Peyer's patch (tissue), 4 donors: ENCODE results near the gene CPA5. TPM values are rescaled to one million over a fixed set of nuclear protein-coding genes. Genes with fewer than 3 reads are reported as not detected.

Experiments used
- DNase-seq, 3 donors: peaks; one replicate each; pipeline ENCODE4 v3.0.0-alpha.2; 2017 to 2019
- H3K27ac ChIP-seq, 4 donors: fragments of 200-600 bp; sonication (generic); one replicate each; pipeline ENCODE4 v1.5.1; 2016 to 2019
- H3K27me3 ChIP-seq, 2 donors: fragments of 200-600 bp; sonication (generic); one replicate each; pipeline ENCODE4 v1.5.1; 2019
- H3K36me3 ChIP-seq, 3 donors: fragments of 200-600 bp; sonication (generic); one replicate each; pipeline ENCODE4 v1.5.1; 2016 to 2019
- H3K4me1 ChIP-seq, 4 donors: fragments of 200-600 bp; sonication (generic); one replicate each; pipeline ENCODE4 v1.5.1; 2016 to 2019
- H3K4me3 ChIP-seq, 4 donors: fragments of 200-600 bp; sonication (generic); 1 replicate in 3 of 4; 2 replicates in 1 of 4; pipeline ENCODE4 v1.5.1; 2016 to 2019; ENCODE audit warnings: mild to moderate bottlenecking in 1 of 4
- H3K9me3 ChIP-seq, 4 donors: fragments of 200-600 bp; sonication (generic); one replicate each; pipeline ENCODE4 v1.5.1; 2016 to 2019; ENCODE audit warnings: mild to moderate bottlenecking in 1 of 4
- CTCF ChIP-seq, 6 experiments: fragments of 450-650 bp in 4 of 6; fragments of 200-600 bp in 2 of 6; sonication (generic) in 1 of 6; IDR thresholded peaks; one replicate each; pipeline ENCODE4 v1.5.1; 2017 to 2019; ENCODE audit warnings: antibody characterized with exemption in 6 of 6, mild to moderate bottlenecking in 3 of 6, moderate library complexity in 1 of 6
- POLR2A ChIP-seq, 2 donors: fragments of 450-650 bp; IDR thresholded peaks; one replicate each; pipeline ENCODE4 v1.5.1; 2017; ENCODE audit warnings: antibody characterized with exemption in 2 of 2, mild to moderate bottlenecking in 2 of 2, moderate library complexity in 2 of 2
- total RNA-seq, 4 donors: library from RNA; depleted of rRNA; stranded (reverse); fragments of >200 nt; gene quantifications; one replicate each; pipeline ENCODE4 v1.1.0, GENCODE V29; 2016

The CPA5 gene
- total RNA-seq, 4 donors from 2014 or later = not detected

DNA sequence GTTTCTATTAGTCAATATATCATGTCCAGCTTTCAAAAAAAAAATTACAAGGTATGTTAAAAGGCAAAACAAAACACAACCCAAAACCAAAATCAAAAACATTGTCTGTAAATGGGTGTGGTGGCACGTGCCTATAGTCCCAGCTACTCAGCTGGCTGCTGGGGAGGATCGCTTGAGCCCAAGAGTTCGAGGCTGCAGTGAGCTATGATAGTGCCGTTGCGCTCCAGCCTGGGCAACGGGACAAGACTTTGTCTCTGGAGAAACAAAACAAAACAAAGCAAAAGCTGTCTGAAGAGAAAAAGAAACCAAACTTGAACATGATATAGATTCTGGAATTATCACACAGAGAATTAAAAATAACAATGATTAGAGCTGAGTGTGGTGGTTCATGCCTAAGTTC is 10.3 kb upstream of the CPA5 start:
- no peak overlapping the region for H3K27ac ChIP-seq
- no peak for DNase-seq

GRCh38 chr7:130337410-130337971 is 7.1 kb upstream of the CPA5 start:
- H3K9me3 ChIP-seq = no peaks in the 10 kb centered on the region
- H3K27me3 ChIP-seq = no peaks in the 10 kb centered on the region
- H3K27ac ChIP-seq = no peak overlapping the region
- H3K4me3 ChIP-seq = no peak overlapping the region
- H3K36me3 ChIP-seq = no peaks in the 10 kb centered on the region
- no peak for DNase-seq
- TF ChIP-seq CTCF (IDR thresholded peaks at IDR 0.05) = no peak
- TF ChIP-seq POLR2A (IDR thresholded peaks at IDR 0.05) = no peak
- no peaks in the 10 kb centered on the region for H3K4me1 ChIP-seq

More for the DNA sequence above, 10.3 kb upstream of the CPA5 start:
- TF ChIP-seq POLR2A (IDR thresholded peaks at IDR 0.05) = no peak
- no peaks in the 10 kb centered on the region for H3K9me3 ChIP-seq
- no peaks in the 10 kb centered on the region for H3K27me3 ChIP-seq
- H3K4me1 ChIP-seq = no peaks in the 10 kb centered on the region
- no peak overlapping the region for H3K4me3 ChIP-seq
- no peaks in the 10 kb centered on the region for H3K36me3 ChIP-seq

DNA sequence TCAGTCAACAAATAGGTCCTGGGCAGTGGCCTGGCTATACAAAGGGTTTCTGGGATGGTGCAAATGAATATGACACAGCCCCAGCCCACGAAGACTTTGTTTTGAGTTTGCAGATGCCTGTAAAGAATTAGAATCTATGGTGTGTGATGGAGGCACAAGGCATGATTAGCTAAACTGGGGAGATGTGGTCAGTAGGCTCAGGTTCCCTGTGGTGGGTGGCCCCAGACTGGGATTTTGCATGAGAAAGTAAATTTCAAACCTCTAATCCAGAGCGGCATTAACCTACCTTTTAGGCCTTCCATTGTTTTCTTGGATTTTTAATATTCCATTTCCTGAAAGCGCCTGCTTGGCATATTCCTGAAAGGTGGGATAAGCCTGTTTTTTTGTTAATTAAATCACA is 6.4 kb upstream of the CPA5 start:
- Histone ChIP-seq H3K36me3 (no peaks in the 10 kb centered on the region), H3K4me1 (no peaks in the 10 kb centered on the region), H3K9me3 (no peaks in the 10 kb centered on the region), H3K4me3 (no peak overlapping the region), H3K27me3 (no peaks in the 10 kb centered on the region), H3K27ac (no peak overlapping the region)
- DNase-seq = no peak
- TF ChIP-seq POLR2A (IDR thresholded peaks at IDR 0.05) (no peak), CTCF (IDR thresholded peaks at IDR 0.05) (no peak)

GRCh38 chr7:130341882-130342281 is 2.7 kb upstream of the CPA5 start:
- no peak overlapping the region for H3K27ac ChIP-seq
- H3K36me3 ChIP-seq = no peaks in the 10 kb centered on the region
- no peak for DNase-seq
- no peaks in the 10 kb centered on the region for H3K27me3 ChIP-seq
- no peaks in the 10 kb centered on the region for H3K9me3 ChIP-seq
- H3K4me1 ChIP-seq = no peaks in the 10 kb centered on the region
- H3K4me3 ChIP-seq = no peak overlapping the region
- no peak for TF ChIP-seq POLR2A (IDR thresholded peaks at IDR 0.05)
- no peak for TF ChIP-seq CTCF (IDR thresholded peaks at IDR 0.05)

GRCh38 chr7:130342701-130343380 is 1.8 kb upstream of the CPA5 start:
- no peaks in the 10 kb centered on the region for H3K9me3 ChIP-seq
- H3K36me3 ChIP-seq = no peaks in the 10 kb centered on the region
- H3K27ac ChIP-seq = no peak overlapping the region
- TF ChIP-seq CTCF (IDR thresholded peaks at IDR 0.05) = no peak
- no peak for TF ChIP-seq POLR2A (IDR thresholded peaks at IDR 0.05)
- DNase-seq = no peak
- H3K4me1 ChIP-seq = no peaks in the 10 kb centered on the region
- H3K4me3 ChIP-seq = no peak overlapping the region
- H3K27me3 ChIP-seq = no peaks in the 10 kb centered on the region

DNA sequence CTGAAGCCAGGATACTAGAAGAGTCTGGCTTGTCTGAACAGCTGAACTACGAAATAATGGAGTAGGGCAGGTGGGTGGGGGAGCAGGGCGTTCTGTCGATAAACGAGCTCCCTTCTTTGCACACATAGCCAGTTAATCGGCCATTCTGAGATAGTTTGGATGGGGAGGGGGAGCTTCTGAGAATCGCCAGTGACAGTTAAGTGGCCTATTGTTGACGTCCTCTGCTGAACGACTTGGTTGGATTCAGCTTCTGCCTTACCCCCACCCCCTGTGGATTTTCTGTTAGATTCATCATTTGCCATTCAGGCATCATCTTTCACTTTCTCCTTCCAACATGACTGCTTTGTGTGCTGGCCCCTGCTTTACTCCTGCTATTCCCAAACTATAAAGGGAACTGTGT is 520 bp downstream of the CPA5 start:
- Histone ChIP-seq H3K4me1 (no peaks in the 10 kb centered on the region), H3K4me3 (no peak overlapping the region), H3K9me3 (no peaks in the 10 kb centered on the region), H3K27me3 (no peaks in the 10 kb centered on the region), H3K36me3 (no peaks in the 10 kb centered on the region), H3K27ac (no peak overlapping the region)
- no peak for DNase-seq
- no peak for TF ChIP-seq CTCF (IDR thresholded peaks at IDR 0.05)
- no peak for TF ChIP-seq POLR2A (IDR thresholded peaks at IDR 0.05)
